Mucosa of rectum (tissue), 2 donors: Measurements from ENCODE around the gene TMEM144.

Source experiments
- H3K27ac ChIP-seq, 2 donors: one replicate each; pipeline ENCODE4 v1.7.0; 2013; ENCODE audit warnings: inconsistent platforms in 2 of 2, low read depth in 2 of 2, low read length in 2 of 2
- H3K27me3 ChIP-seq, 2 donors: one replicate each; pipeline ENCODE4 v1.7.0; 2013; ENCODE audit warnings: low read length in 2 of 2; ENCODE audit not compliant: control insufficient read depth in 2 of 2, insufficient read depth in 2 of 2
- H3K36me3 ChIP-seq, 2 donors: one replicate each; pipeline ENCODE4 v1.7.0; 2013; ENCODE audit warnings: low read length in 2 of 2; ENCODE audit not compliant: control insufficient read depth in 2 of 2, insufficient read depth in 2 of 2
- H3K4me1 ChIP-seq, 2 donors: one replicate each; pipeline ENCODE4 v1.7.0; 2013; ENCODE audit warnings: low read length in 2 of 2, mild to moderate bottlenecking in 1 of 2; ENCODE audit not compliant: control insufficient read depth in 2 of 2, insufficient read depth in 2 of 2
- H3K4me3 ChIP-seq, 2 donors: one replicate each; pipeline ENCODE4 v1.7.0; 2013; ENCODE audit warnings: low read length in 2 of 2
- H3K9ac ChIP-seq, 2 donors: one replicate each; pipeline ENCODE4 v1.7.0; 2013; ENCODE audit warnings: low read length in 2 of 2, low read depth in 1 of 2, mild to moderate bottlenecking in 1 of 2
- H3K9me3 ChIP-seq, 2 donors: one replicate each; pipeline ENCODE4 v1.7.0; 2013; ENCODE audit warnings: low read length in 2 of 2; ENCODE audit not compliant: control insufficient read depth in 2 of 2
- donor health status: healthy.
- donor health status: Normal muscosa, but diverticular disease.

The TMEM144 gene

DNA sequence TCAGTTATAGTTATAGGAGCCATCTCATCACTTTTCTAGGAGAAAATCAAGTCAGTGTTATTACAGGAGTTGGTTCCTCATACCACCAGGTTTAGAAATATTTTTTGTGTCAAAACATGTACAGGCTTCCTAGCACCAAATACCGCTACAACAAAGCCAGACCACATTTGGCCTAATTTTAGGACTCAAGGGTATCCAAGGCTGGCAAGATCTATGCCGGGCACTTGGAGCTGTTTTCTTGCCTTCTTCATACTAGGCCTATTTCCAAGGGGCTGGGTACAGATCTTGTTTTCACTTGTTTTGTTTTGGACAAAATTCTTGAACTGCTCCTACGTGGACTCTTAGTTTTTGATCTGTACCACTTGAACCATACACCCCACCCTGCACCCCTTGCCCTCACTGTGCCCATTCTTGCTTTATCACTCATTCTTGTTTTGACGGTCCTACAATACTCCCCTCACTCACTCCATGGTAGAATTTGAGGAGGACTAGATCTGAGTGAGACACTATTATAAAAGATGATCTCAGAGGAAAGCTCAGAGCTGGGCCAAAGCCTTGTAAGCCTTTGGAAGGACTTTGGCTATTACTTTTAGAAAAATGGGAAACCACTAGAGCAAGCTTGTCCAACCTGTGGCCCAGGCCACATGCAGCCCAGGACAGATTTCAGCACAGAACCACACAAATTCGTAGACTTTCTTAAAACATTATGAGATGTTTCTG lies 17.7 kb upstream of the TMEM144 start:
- H3K27ac ChIP-seq, result no peak overlapping the region
- no peaks in the 10 kb centered on the region for H3K4me1 ChIP-seq
- no peaks in the 10 kb centered on the region for H3K27me3 ChIP-seq
- H3K36me3 ChIP-seq, result no peaks in the 10 kb centered on the region
- H3K9me3 ChIP-seq, result no peaks in the 10 kb centered on the region
- no peak overlapping the region for H3K9ac ChIP-seq
- H3K4me3 ChIP-seq, result no peak overlapping the region

DNA sequence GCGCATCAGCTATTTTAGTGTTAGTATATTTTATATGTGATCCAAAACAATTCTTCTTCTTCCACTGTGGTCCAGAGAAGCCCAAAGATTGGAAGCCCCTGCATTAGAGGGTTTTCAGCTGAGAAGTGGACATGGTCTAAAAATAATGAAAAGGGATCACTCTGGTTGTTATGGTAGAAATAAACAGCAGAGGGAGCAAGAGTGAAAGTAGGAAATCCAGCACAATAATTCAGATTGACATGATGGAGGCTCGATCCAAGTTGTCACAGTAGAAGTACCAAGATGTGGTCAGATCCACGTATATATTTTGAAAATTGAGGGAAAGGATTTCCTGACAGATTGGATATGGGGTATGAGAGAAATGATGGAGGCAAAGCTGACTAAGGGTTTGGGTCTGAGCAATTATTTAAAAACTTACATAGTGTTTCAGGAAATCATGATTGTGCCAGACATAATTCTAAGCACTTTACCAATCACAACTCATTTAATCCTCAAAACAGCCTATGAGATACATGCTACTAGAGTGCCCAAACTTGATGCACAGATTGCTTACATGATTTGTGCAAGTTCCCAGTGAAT lies 17.0 kb upstream of the TMEM144 start:
- Histone ChIP-seq H3K36me3 (no peaks in the 10 kb centered on the region), H3K9me3 (no peaks in the 10 kb centered on the region), H3K9ac (no peak overlapping the region), H3K4me1 (no peaks in the 10 kb centered on the region), H3K27me3 (no peaks in the 10 kb centered on the region), H3K4me3 (no peak overlapping the region), H3K27ac (no peak overlapping the region)

DNA sequence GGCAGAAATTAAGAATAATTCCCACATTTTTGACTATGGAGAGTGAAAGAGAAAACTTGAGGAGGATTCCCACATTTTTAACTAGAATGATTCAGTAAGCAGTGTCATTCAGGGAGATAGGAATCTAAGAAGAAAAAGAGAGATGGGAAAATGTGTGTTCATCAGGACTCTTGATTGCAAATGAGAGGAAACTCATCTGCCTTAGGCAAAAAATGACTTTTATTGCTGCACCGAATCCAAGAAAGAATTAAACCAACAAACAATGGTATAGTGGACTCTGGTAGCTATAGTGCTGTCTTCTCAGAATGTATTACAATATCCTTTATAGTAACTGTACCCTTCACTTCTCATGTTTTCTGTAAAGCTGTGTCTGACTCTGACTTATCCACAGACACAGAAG lies 15.0 kb upstream of the TMEM144 start:
- Histone ChIP-seq H3K9ac (no peak overlapping the region), H3K4me1 (no peaks in the 10 kb centered on the region), H3K9me3 (no peaks in the 10 kb centered on the region), H3K27ac (no peak overlapping the region), H3K36me3 (no peaks in the 10 kb centered on the region), H3K4me3 (no peak overlapping the region), H3K27me3 (no peaks in the 10 kb centered on the region)

DNA sequence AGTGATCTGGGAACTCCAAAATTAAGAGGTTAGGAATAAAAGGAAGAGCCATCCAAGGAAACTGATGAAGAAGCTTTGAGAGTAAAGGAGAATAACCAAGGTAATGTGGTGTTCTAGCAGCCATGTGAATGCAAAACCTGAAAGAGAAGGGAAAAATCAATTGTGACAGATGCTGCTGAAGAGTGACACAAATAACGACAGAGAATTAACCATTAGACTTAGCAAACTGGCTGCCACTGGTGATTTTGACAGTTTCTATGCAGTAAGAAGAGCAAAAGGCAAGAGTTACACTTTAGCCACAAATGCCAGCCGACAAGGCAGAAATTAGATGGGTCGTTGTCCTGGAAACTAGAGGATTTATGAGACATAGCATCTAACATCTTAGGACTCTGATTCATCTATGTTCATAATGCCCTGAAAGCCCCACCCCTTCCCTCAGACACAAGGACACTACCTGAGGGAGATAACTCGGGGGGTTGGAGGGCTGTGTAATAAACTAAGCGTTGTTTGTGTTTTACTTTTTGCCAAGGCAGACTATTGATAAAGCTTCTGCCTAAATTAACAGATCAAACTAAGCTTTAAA lies 13.0 kb upstream of the TMEM144 start:
- no peak overlapping the region for H3K27ac ChIP-seq
- no peak overlapping the region for H3K9ac ChIP-seq
- H3K27me3 ChIP-seq, result no peaks in the 10 kb centered on the region
- H3K9me3 ChIP-seq, result no peaks in the 10 kb centered on the region
- H3K4me1 ChIP-seq, result no peaks in the 10 kb centered on the region
- no peak overlapping the region for H3K4me3 ChIP-seq
- H3K36me3 ChIP-seq, result no peaks in the 10 kb centered on the region

DNA sequence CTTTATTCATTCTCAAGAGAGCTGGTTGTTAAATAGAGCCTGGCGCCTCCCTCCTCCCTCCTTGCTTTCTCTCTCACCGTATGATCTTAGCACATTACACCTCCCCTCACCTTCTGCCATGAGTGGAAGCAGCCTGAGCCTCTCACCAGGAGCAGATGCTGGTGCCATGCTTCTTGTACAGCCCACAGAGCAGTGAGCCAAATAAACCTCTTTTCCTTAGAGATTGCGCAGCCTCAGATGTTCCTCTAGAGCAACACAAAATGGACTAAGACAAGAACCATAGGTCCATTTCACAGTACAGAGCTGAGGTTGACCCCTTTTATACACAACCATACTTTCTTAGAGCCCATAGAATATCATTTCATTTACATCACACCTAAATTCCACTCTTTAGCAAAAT lies 10.1 kb upstream of the TMEM144 start:
- H3K36me3 ChIP-seq, result no peaks in the 10 kb centered on the region
- no peak overlapping the region for H3K27ac ChIP-seq

DNA sequence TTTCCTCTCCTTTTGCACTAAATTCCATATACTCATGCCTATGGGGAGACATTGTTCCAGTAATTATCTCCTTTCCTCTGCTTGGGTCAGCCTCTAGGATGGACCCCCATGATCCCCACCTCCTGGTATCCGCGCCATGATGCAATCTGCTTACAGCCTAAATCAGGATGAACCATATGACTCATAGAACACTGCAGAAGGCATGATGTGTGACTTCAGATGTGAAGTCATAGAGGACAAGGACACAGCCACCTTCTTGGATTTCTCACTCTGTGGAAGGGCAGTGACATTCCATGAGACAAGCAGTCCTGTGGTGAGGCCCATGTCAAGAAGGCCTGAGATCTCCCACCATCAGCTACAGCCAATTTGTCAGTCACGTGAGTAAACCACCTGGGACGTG lies 9.0 kb upstream of the TMEM144 start:
- no peaks in the 10 kb centered on the region for H3K27me3 ChIP-seq
- no peaks in the 10 kb centered on the region for H3K36me3 ChIP-seq
- no peak overlapping the region for H3K27ac ChIP-seq
- no peak overlapping the region for H3K4me3 ChIP-seq
- H3K4me1 ChIP-seq, result no peaks in the 10 kb centered on the region
- H3K9me3 ChIP-seq, result no peaks in the 10 kb centered on the region
- H3K9ac ChIP-seq, result no peak overlapping the region

More for the DNA sequence above, 10.1 kb upstream of the TMEM144 start:
- H3K4me3 ChIP-seq, result no peak overlapping the region
- no peaks in the 10 kb centered on the region for H3K4me1 ChIP-seq
- no peak overlapping the region for H3K9ac ChIP-seq
- no peaks in the 10 kb centered on the region for H3K27me3 ChIP-seq
- H3K9me3 ChIP-seq, result no peaks in the 10 kb centered on the region

DNA sequence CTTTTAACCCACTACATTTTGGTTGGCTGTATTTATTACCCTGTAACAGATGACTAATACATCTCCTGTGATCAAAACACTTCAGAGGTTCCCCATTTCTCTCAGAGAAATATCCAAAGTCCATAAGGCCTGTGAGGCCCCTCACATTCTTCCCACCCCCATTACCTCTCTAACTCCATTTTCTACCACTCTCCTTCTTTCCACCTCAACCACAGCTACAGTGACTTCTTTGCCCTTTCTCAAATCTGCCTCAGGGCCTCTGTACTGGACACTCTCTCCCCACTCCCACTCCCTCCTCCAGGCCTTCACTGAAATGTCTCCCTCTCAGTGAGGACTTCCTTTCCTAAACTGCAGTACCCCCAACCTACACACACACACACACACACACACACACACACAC lies 8.4 kb upstream of the TMEM144 start:
- no peaks in the 10 kb centered on the region for H3K36me3 ChIP-seq
- H3K27me3 ChIP-seq, result no peaks in the 10 kb centered on the region
- H3K9ac ChIP-seq, result no peak overlapping the region
- no peaks in the 10 kb centered on the region for H3K4me1 ChIP-seq
- no peak overlapping the region for H3K4me3 ChIP-seq
- H3K27ac ChIP-seq, result no peak overlapping the region
- H3K9me3 ChIP-seq, result no peaks in the 10 kb centered on the region

DNA sequence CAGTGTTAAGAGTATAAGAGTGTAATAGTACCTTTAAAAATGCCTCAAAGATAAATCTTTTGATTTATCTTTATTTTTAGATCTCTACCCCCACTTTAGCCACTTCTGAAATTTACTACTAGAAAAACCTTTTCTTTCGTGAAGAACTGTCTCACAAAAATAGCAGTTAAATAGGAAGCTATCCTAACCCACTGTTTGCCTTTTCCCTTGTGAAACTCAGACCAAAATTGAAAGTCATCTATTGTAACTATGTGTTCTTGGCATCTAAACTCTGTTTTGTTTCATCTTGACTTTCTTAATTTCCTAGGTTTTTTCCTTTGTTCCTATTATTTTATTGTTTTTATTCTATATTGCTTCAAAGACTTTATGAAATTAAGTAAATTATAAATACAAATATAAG lies 7.8 kb upstream of the TMEM144 start:
- Histone ChIP-seq H3K36me3 (no peaks in the 10 kb centered on the region), H3K9me3 (no peaks in the 10 kb centered on the region), H3K27ac (no peak overlapping the region), H3K4me1 (no peaks in the 10 kb centered on the region), H3K4me3 (no peak overlapping the region), H3K27me3 (no peaks in the 10 kb centered on the region), H3K9ac (no peak overlapping the region)

DNA sequence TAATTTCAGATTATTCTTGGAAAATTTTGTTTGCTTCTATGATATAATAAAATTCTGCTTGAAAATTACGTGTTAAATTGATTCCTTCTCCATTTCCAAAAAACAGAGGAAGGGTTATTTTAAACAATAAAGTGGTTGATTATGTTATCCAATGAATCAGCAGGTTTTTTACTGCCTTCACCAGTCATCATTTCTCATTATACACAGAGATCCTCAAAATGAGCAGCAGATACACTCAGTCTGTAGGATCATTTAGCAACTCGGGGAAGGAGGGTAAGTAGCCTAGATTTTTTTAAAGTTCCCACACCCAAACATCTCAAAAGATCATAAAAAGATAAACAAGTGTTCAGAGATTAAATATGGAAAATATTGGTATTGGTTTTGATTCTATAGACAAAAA lies 6.8 kb upstream of the TMEM144 start:
- Histone ChIP-seq H3K27ac (no peak overlapping the region), H3K36me3 (no peaks in the 10 kb centered on the region), H3K9me3 (no peaks in the 10 kb centered on the region), H3K4me3 (no peak overlapping the region), H3K9ac (no peak overlapping the region), H3K4me1 (no peaks in the 10 kb centered on the region), H3K27me3 (no peaks in the 10 kb centered on the region)

DNA sequence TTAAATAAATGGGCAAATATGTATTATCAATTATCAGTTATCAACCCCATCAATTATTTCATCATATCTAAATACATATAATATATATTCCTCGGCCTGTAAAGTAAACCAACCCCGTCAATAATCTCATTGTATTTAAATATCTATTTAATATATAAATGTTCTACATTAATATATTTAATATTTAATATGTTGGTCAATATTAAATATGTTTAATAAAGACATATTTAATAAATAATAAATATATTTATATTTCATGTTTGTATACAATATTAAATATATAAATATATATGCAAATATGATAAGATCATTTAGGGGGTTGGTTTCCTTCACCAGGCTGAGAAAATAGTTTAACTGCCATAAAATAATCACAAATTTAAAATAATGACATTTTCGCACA lies 6.4 kb upstream of the TMEM144 start:
- H3K9me3 ChIP-seq, result no peaks in the 10 kb centered on the region
- no peaks in the 10 kb centered on the region for H3K36me3 ChIP-seq
- no peak overlapping the region for H3K9ac ChIP-seq
- no peaks in the 10 kb centered on the region for H3K4me1 ChIP-seq
- H3K27ac ChIP-seq, result no peak overlapping the region
- no peaks in the 10 kb centered on the region for H3K27me3 ChIP-seq
- H3K4me3 ChIP-seq, result no peak overlapping the region
